MCF 10A (cell line): ENCODE data around the gene ARHGAP1. TPM values are rescaled to one million over a fixed set of nuclear protein-coding genes. Genes with fewer than 3 reads are reported as not detected.
A peak's percentile ranks its signal among the peaks of the same experiment; 100 is the strongest.

Source experiments
- BruUV-seq: library from RNA; stranded (reverse); fragments of 400-500 nt; replicated peaks from 2 replicates; lab custom pipeline; 2021; lab: Mats Ljungman, UMichigan
- CTCF ChIA-PET: fragments of 300-600 bp; sonication (Branson Sonifier 250); formaldehyde crosslinking; extraction: SDS; loops from one replicate; lab custom pipeline; 2021; ENCODE audit warnings: antibody characterized with exemption, inconsistent platforms; lab: Yijun Ruan, JAX
- POLR2A ChIA-PET: fragments of 300-600, 350-650 bp; sonication (Branson Sonifier 250); formaldehyde crosslinking; extraction: SDS; loops from one replicate; lab custom pipeline; 2020; ENCODE audit warnings: antibody characterized with exemption, inconsistent platforms; lab: Yijun Ruan, JAX
- DNase-seq: peaks from one replicate; pipeline ENCODE4 v3.0.0-alpha.2; 2018; ENCODE audit not compliant: unreplicated experiment
- H3K27ac Mint-ChIP-seq: one replicate; pipeline ENCODE4 v1.8.0; 2022; ENCODE audit warnings: mild to moderate bottlenecking, low read depth, mixed read lengths; ENCODE audit not compliant: unreplicated experiment
- H3K27me3 Mint-ChIP-seq: one replicate; pipeline ENCODE4 v1.8.0; 2022; ENCODE audit warnings: mixed read lengths; ENCODE audit not compliant: insufficient read depth, unreplicated experiment
- H3K36me3 Mint-ChIP-seq: one replicate; pipeline ENCODE4 v1.8.0; 2022; ENCODE audit warnings: mild to moderate bottlenecking, moderate library complexity, mixed read lengths; ENCODE audit not compliant: insufficient read depth, unreplicated experiment
- H3K4me1 Mint-ChIP-seq: one replicate; pipeline ENCODE4 v1.8.0; 2022; ENCODE audit warnings: mixed read lengths; ENCODE audit not compliant: insufficient read depth, unreplicated experiment
- H3K4me3 Mint-ChIP-seq: one replicate; pipeline ENCODE4 v1.8.0; 2022; ENCODE audit warnings: mild to moderate bottlenecking, moderate library complexity, mixed read lengths; ENCODE audit not compliant: unreplicated experiment
- H3K9me3 Mint-ChIP-seq: one replicate; pipeline ENCODE4 v1.8.0; 2022; ENCODE audit warnings: mixed read lengths; ENCODE audit not compliant: unreplicated experiment
- CTCF ChIP-seq: fragments of 200-600 bp; IDR thresholded peaks from one replicate; pipeline ENCODE4 v1.8.0; 2022; ENCODE audit warnings: antibody characterized with exemption, mild to moderate bottlenecking; ENCODE audit not compliant: unreplicated experiment
- intact Hi-C: fragments of 100-400 bp; cut with micrococcal nuclease; formaldehyde crosslinking; loops from 2 replicates; pipeline ENCODE4 v1.14.1; 2022
- total RNA-seq: library from RNA; stranded (reverse); gene quantifications from 2 replicates; pipeline ENCODE4 v1.2.3, GENCODE V29; 2022

Gene ARHGAP1
- total RNA-seq, 1 experiment from 2014 or later: 61.0 TPM

- ChIA-PET POLR2A (interaction anchor here (0.7 to 3.9 kb wide), 6 partner anchors 9 to 270 kb away, joined by 3 to 24 read pairs (median 4); partner anchors contain the start of genes ARHGAP1 and ZNF408), CTCF (interaction anchor here (0.7 to 1.5 kb wide), 3 partner anchors 11 to 294 kb away, joined by 3 to 4 read pairs (median 3); no protein-coding TSS in a partner anchor)
- H3K27me3 Mint-ChIP-seq: no peaks in the 10 kb centered on the region
- intact Hi-C loops: no loop called here
- H3K9me3 Mint-ChIP-seq: no peaks in the 10 kb centered on the region
- peaks cover 78% of the 10 kb centered on the region for H3K36me3 Mint-ChIP-seq
- DNase-seq: peak; percentile 73
- no peak for TF ChIP-seq CTCF
- peaks cover 12% of the 10 kb centered on the region for H3K4me1 Mint-ChIP-seq
- no TSS peak for BruUV-seq
- peak overlapping the region; percentile 73 for H3K27ac Mint-ChIP-seq
- no peak overlapping the region for H3K4me3 Mint-ChIP-seq
These were observed 42.2 kb downstream of the ARHGAP1 start for GRCh38 chr11:46658259-46658658.

GRCh38 chr11:46657186-46657585 lies 43.2 kb downstream of the ARHGAP1 start:
- BruUV-seq: no TSS peak
- ChIA-PET POLR2A (interaction anchor here (1.2 to 3.9 kb wide), 4 partner anchors 15 to 44 kb away, joined by 3 to 24 read pairs (median 6); partner anchors contain the start of genes ARHGAP1 and ZNF408), CTCF (interaction anchor here (1.5 kb wide), 1 partner anchor 15 kb away, joined by 3 read pairs; no protein-coding TSS in a partner anchor)
- peaks cover 12% of the 10 kb centered on the region for H3K4me1 Mint-ChIP-seq
- no peak for TF ChIP-seq CTCF
- H3K4me3 Mint-ChIP-seq: no peak overlapping the region
- peaks cover 78% of the 10 kb centered on the region for H3K36me3 Mint-ChIP-seq
- H3K27me3 Mint-ChIP-seq: no peaks in the 10 kb centered on the region
- H3K27ac Mint-ChIP-seq: peak overlapping the region; percentile 73
- no peaks in the 10 kb centered on the region for H3K9me3 Mint-ChIP-seq
- no peak for DNase-seq
- intact Hi-C loops: no loop called here

DNA sequence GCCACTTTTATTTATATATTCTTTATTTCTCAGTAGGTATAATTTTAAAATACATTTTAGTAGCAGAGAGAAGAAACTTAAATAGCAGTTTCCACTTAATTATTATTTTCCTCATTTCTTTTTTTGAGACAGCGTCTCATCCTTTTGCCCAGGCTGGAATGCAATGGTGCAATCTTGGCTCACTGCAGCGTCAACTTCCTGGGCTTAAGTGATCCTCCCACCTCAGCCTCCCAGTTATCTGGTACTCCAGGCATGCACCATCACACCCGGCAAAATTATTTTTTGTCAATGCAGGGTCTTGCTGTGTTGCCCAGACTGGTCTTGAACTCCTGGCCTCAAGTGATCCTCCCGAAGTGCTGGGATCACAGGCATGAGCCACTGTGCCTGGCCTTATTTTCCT lies 44.8 kb downstream of the ARHGAP1 start:
- Mint-ChIP-seq H3K9me3 (no peaks in the 10 kb centered on the region), H3K27ac (no peak overlapping the region), H3K4me3 (no peak overlapping the region), H3K27me3 (no peaks in the 10 kb centered on the region), H3K4me1 (peaks cover 12% of the 10 kb centered on the region), H3K36me3 (peaks cover 77% of the 10 kb centered on the region)
- no peak for DNase-seq
- no TSS peak for BruUV-seq
- POLR2A ChIA-PET: interaction anchor here (0.7 to 3.9 kb wide), 2 partner anchors 13 to 19 kb away, joined by 3 to 24 read pairs; no protein-coding TSS in a partner anchor
- intact Hi-C loops: no loop called here
- no peak for TF ChIP-seq CTCF
- CTCF ChIA-PET: interaction anchor here (1.4 kb wide), 1 partner anchor 33 kb away, joined by 5 read pairs; no protein-coding TSS in a partner anchor

DNA sequence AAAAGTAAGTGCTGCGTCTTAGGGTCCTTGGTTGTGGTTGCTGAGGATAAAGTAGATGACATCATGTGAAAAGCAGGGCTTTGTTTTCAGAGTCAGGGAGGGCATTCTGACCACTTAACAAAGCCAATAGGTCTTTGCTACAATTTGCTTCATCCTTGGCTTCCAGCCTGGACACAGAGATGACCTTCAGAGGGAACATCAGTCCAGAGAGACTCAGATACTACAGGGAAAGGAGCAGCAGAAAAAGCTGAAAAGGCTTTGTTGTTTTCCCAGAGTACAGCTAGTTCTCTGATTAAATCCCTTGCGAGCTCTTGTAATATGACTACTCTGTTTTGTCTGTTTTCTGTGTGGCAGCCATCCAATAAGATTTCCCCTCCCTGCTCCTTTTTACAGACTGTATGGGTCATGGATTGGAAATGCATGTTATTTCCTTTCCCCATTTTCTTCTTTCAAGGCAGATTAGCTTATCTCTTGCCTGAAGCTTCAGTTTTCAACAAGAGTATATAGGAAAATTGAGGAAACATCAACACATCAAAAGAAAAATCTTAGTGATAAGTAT lies 51.2 kb downstream of the ARHGAP1 start:
- H3K27ac Mint-ChIP-seq: peak overlapping the region; percentile 75
- H3K4me3 Mint-ChIP-seq: no peak overlapping the region
- CTCF ChIA-PET: interaction anchor here (0.6 kb wide), 1 partner anchor 37 kb away, joined by 3 read pairs; no protein-coding TSS in a partner anchor

More for the DNA sequence above, 51.2 kb downstream of the ARHGAP1 start:
- peak; percentile 53 for DNase-seq
- intact Hi-C loops: no loop called here
- H3K27me3 Mint-ChIP-seq: no peaks in the 10 kb centered on the region
- POLR2A ChIA-PET: interaction anchor here (0.8 to 1.1 kb wide), 3 partner anchors 9 to 93 kb away, joined by 3 to 5 read pairs (median 3); no protein-coding TSS in a partner anchor
- H3K36me3 Mint-ChIP-seq: peaks cover 83% of the 10 kb centered on the region
- BruUV-seq: no TSS peak
- H3K4me1 Mint-ChIP-seq: peaks cover 7% of the 10 kb centered on the region
- no peaks in the 10 kb centered on the region for H3K9me3 Mint-ChIP-seq
- TF ChIP-seq CTCF: no peak
